GM18870 (cell line): ENCODE measurements around the gene SLC25A13.

Experiments
- ATAC-seq: cut with Tn5 transposase; IDR thresholded peaks from one replicate; pipeline ENCODE4 v1.9.1; 2021; ENCODE audit warnings: moderate library complexity; ENCODE audit not compliant: unreplicated experiment

SLC25A13 gene

GRCh38 chr7:96322847-96323461 is 1.1 kb upstream of the SLC25A13 start:
- no peak for ATAC-seq

GRCh38 chr7:96322373-96322695 is 436 bp upstream of the SLC25A13 start:
- peak; percentile 13 for ATAC-seq

- peak; percentile 45 for ATAC-seq
Measured at GRCh38 chr7:96321031-96321657, 754 bp downstream of the SLC25A13 start.

GRCh38 chr7:96320442-96320841 is 1.5 kb downstream of the SLC25A13 start:
- ATAC-seq = peak; percentile 76

- no peak for ATAC-seq
Measured at GRCh38 chr7:96319439-96319838, 2.5 kb downstream of the SLC25A13 start.

GRCh38 chr7:96316949-96317348 is 4.9 kb downstream of the SLC25A13 start:
- ATAC-seq = no peak

GRCh38 chr7:96315125-96315512 is 6.8 kb downstream of the SLC25A13 start:
- no peak for ATAC-seq

- ATAC-seq = no peak
Measured at GRCh38 chr7:96314402-96315124, 7.3 kb downstream of the SLC25A13 start.

GRCh38 chr7:96313940-96314339 is 8.0 kb downstream of the SLC25A13 start:
- no peak for ATAC-seq

GRCh38 chr7:96312502-96312901 is 9.4 kb downstream of the SLC25A13 start:
- ATAC-seq = no peak

GRCh38 chr7:96311967-96312366 is 9.9 kb downstream of the SLC25A13 start:
- no peak for ATAC-seq

- no peak for ATAC-seq
Measured at GRCh38 chr7:96310110-96310509, 11.8 kb downstream of the SLC25A13 start.

- ATAC-seq = no peak
Measured at GRCh38 chr7:96308950-96309263, 13.0 kb downstream of the SLC25A13 start.

GRCh38 chr7:96308253-96308949 is 13.5 kb downstream of the SLC25A13 start:
- ATAC-seq = no peak

GRCh38 chr7:96306385-96307125 is 15.3 kb downstream of the SLC25A13 start:
- no peak for ATAC-seq

- no peak for ATAC-seq
Measured at GRCh38 chr7:96305915-96306314, 16.0 kb downstream of the SLC25A13 start.

- no peak for ATAC-seq
Measured at GRCh38 chr7:96304573-96304972, 17.3 kb downstream of the SLC25A13 start.

GRCh38 chr7:96303686-96304443 is 18.0 kb downstream of the SLC25A13 start:
- peak; percentile 35 for ATAC-seq

- no peak for ATAC-seq
Measured at GRCh38 chr7:96303105-96303685, 18.7 kb downstream of the SLC25A13 start.

GRCh38 chr7:96300986-96301385 is 20.9 kb downstream of the SLC25A13 start:
- ATAC-seq = no peak
